Chondrocyte (in vitro differentiated cells): ENCODE measurements around the gene PILRA. TPM values are rescaled to one million over a fixed set of nuclear protein-coding genes. Genes with fewer than 3 reads are reported as not detected.
"Not testable (repeated sequence)": the region's sequence is repeated elsewhere in the genome, so short reads cannot be mapped to it uniquely, and the experiment has no call there.

ENCODE experiments used
- DNase-seq: peaks from one replicate; pipeline ENCODE4 v3.0.0; 2021; ENCODE audit warnings: mixed read lengths, low spot score
- H3K27ac Mint-ChIP-seq: one replicate; pipeline ENCODE4 v1.8.0; 2021; ENCODE audit warnings: mild to moderate bottlenecking, moderate library complexity, mixed read lengths; ENCODE audit not compliant: unreplicated experiment
- H3K27me3 Mint-ChIP-seq: 2 replicates; pipeline ENCODE4 v1.8.0; 2021; ENCODE audit warnings: low read depth, mixed read lengths
- H3K36me3 Mint-ChIP-seq: 2 replicates; pipeline ENCODE4 v1.8.0; 2021; ENCODE audit warnings: low read depth, mixed read lengths
- H3K4me1 Mint-ChIP-seq: 2 replicates; pipeline ENCODE4 v1.8.0; 2021; ENCODE audit warnings: low read depth, mild to moderate bottlenecking, mixed read lengths
- H3K4me3 Mint-ChIP-seq: one replicate; pipeline ENCODE4 v1.8.0; 2021; ENCODE audit warnings: mild to moderate bottlenecking, moderate library complexity, mixed read lengths; ENCODE audit not compliant: unreplicated experiment
- H3K9me3 Mint-ChIP-seq: 2 replicates; pipeline ENCODE4 v1.8.0; 2021; ENCODE audit warnings: low read depth, mixed read lengths
- CTCF ChIP-seq: fragments of 200-600 bp; sonication (generic); IDR thresholded peaks from 2 replicates; pipeline ENCODE4 v1.5.0; 2021; ENCODE audit warnings: antibody characterized with exemption, mild to moderate bottlenecking, moderate library complexity
- total RNA-seq: library from RNA; stranded (reverse); gene quantifications from 3 replicates; pipeline ENCODE4 v1.2.1, GENCODE V29; 2021

PILRA gene
- total RNA-seq, 1 donor from 2014 or later, result 0.60 TPM

GRCh38 chr7:100441641-100442535, 68.6 kb downstream of the PILRA start:
- Mint-ChIP-seq H3K27me3 (no peaks in the 10 kb centered on the region), H3K4me3 (no peak overlapping the region), H3K9me3 (no peaks in the 10 kb centered on the region), H3K36me3 (no peaks in the 10 kb centered on the region), H3K27ac (no peak overlapping the region), H3K4me1 (peaks cover 4% of the 10 kb centered on the region)
- TF ChIP-seq CTCF, result no peak
- DNase-seq, result peak; percentile 50

DNA sequence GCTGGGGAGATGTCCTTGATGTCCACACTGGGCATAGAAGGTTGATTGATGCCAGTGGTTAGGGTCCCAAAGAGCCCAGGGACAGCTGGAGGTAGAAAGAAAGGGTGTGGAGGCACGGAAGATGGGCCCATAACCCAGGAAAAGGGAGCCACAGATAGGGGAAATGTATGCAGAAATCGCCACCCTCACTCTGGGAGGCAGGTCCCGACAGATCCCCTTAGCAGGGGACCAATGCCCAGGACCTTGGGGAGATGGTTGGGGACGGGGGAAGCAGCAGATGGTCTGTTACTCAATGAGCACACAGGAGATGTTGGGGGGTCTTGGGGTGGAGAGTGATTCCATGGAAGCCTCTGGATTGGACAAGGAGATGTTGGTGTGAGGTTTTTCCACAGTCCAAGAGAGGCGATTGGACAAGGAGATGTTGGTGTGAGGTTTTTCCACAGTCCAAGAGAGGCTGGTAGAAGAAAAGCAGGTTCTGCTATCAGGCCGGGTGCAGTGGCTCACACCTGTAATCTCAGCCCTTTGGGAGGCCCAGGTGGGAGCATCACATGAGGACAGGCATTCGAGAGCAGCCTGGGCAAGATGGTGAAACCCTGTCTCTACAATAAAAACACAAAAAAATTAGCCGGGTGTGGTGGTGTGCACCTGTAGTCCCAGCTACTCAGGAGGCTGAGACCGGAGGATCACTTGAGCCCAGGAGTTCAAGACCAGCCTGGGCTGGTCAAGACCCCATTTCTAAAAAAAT, 70.0 kb downstream of the PILRA start:
- Mint-ChIP-seq H3K4me3 (no peak overlapping the region), H3K27me3 (no peaks in the 10 kb centered on the region)

DNA sequence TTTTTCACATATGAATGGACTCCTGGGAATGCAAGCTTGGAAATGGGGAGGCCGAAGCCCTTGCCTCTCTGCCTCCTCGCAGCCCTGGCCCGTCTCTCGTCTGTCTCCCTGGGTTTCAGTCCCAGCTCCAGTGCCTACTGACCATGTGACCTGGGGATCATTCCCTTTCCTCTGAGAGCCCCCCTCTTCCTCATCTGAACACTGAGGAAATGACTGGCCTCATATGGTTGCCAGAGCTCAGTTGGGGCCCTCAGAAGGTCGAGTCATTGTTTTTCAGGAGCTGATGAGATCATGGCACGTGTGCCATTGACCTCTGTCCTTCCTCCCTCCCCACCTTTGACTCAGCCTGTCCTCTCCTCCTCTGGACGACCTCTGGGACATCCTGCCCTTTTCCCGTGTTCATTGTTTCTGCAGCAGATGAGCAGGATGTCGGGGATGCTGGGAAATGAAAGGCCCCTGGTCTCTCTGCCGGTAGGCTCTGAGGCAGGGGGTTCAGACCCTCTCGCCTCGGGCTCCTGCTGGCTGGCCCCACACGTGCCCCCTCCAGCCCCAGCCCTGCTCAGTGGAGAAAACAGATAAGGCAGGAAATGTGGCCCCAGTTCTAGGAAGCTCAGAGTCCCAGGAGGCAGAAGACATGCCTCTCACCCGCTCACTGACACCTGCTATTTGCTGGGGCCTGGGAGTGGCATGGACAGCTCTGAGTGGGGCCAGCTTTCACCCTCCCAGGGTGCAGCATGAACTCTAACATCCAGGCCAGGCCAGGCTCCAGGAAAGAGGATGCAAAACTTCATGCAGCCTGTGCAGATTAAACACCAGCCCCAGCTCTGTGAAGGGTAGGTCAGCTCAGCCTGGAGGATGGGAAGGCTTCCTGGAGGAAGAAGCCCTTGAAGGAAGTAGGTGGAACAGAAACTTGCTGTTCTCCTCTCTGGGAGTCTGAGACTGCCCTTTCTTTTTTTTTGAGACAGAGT, 71.3 kb downstream of the PILRA start:
- DNase-seq, result peak; percentile 54
- no peak overlapping the region for H3K27ac Mint-ChIP-seq
- H3K36me3 Mint-ChIP-seq, result no peaks in the 10 kb centered on the region
- H3K4me1 Mint-ChIP-seq, result peaks cover 4% of the 10 kb centered on the region
- TF ChIP-seq CTCF, result no peak
- no peaks in the 10 kb centered on the region for H3K9me3 Mint-ChIP-seq
- H3K4me3 Mint-ChIP-seq, result no peak overlapping the region
- no peaks in the 10 kb centered on the region for H3K27me3 Mint-ChIP-seq

More for the DNA sequence above, 70.0 kb downstream of the PILRA start:
- TF ChIP-seq CTCF, result no peak
- Mint-ChIP-seq H3K4me1 (peaks cover 4% of the 10 kb centered on the region), H3K36me3 (no peaks in the 10 kb centered on the region), H3K9me3 (no peaks in the 10 kb centered on the region), H3K27ac (no peak overlapping the region)
- peak; percentile 54 for DNase-seq

GRCh38 chr7:100446040-100446439, 72.8 kb downstream of the PILRA start:
- no peak overlapping the region for H3K4me3 Mint-ChIP-seq
- no peak overlapping the region for H3K27ac Mint-ChIP-seq
- no peaks in the 10 kb centered on the region for H3K36me3 Mint-ChIP-seq
- H3K9me3 Mint-ChIP-seq, result no peaks in the 10 kb centered on the region
- no peak for DNase-seq
- no peaks in the 10 kb centered on the region for H3K27me3 Mint-ChIP-seq
- no peak for TF ChIP-seq CTCF
- H3K4me1 Mint-ChIP-seq, result peaks cover 8% of the 10 kb centered on the region

DNA sequence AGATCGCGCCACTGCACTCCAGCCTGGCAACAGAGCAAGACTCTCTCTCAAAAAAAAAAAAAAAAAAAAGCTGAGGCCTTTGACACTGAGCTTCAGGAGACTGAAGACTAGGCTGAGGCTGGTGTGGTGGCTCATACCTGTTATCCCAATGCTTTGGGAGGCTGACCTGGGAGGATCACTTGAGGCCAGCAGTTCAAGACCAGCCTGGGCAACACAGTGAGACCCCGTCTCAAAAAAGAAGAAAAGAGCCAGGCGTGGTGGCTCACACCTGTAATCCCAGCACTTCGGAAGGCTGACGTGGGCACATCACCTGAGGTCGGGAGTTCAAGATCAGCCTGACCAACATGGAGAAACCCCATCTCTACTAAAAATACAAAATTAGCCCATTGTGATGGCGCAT, 74.1 kb downstream of the PILRA start:
- not testable (repeated sequence) for H3K9me3 Mint-ChIP-seq, H3K27ac Mint-ChIP-seq, H3K27me3 Mint-ChIP-seq, H3K4me1 Mint-ChIP-seq, H3K4me3 Mint-ChIP-seq, H3K36me3 Mint-ChIP-seq, DNase-seq
